Stomach (tissue), 9 donors: ENCODE data around the gene NRP2. TPM values are rescaled to one million over a fixed set of nuclear protein-coding genes. Genes with fewer than 3 reads are reported as not detected.

Source experiments
- DNase-seq, 2 donors: peaks; one replicate each; pipeline versions ENCODE4 v3.0.0 to v3.0.0-alpha.2; 2013 to 2019
- H3K27ac ChIP-seq, 5 donors: fragments of 200-600 bp in 4 of 5; sonication (generic) in 4 of 5; one replicate each; pipeline ENCODE4 v1.5.1; 2013 to 2019; ENCODE audit warnings: mild to moderate bottlenecking in 1 of 5, moderate library complexity in 1 of 5
- H3K27me3 ChIP-seq, 3 donors: fragments of 200-600 bp; sonication (generic); one replicate each; pipeline ENCODE4 v1.5.1; 2017 to 2019; ENCODE audit warnings: mixed run types in 1 of 3
- H3K36me3 ChIP-seq, 4 donors: fragments of 200-600 bp; sonication (generic); 1 replicate in 3 of 4; 2 replicates in 1 of 4; pipeline ENCODE4 v1.5.1; 2016 to 2019
- H3K4me1 ChIP-seq, 4 donors: fragments of 200-600 bp; sonication (generic); one replicate each; pipeline ENCODE4 v1.5.1; 2016 to 2019
- H3K4me3 ChIP-seq, 4 donors: fragments of 200-600 bp; sonication (generic) in 3 of 4; one replicate each; pipeline ENCODE4 v1.5.1; 2016 to 2019; ENCODE audit warnings: mild to moderate bottlenecking in 1 of 4
- H3K9me3 ChIP-seq, 4 donors: fragments of 200-600 bp; sonication (generic); one replicate each; pipeline ENCODE4 v1.5.1; 2016 to 2019
- EP300 ChIP-seq: sonication (generic); formaldehyde crosslinking; IDR thresholded peaks from one replicate; pipeline ENCODE4 v1.6.1; 2017; ENCODE audit warnings: antibody characterized with exemption
- POLR2A ChIP-seq, 4 donors: fragments of 450-650 bp; IDR thresholded peaks; one replicate each; pipeline ENCODE4 v1.6.1; 2016; ENCODE audit warnings: antibody characterized with exemption in 4 of 4, control low read depth in 2 of 4, mild to moderate bottlenecking in 1 of 4, moderate library complexity in 1 of 4
- POLR2AphosphoS5 ChIP-seq, 3 donors: sonication (generic); formaldehyde crosslinking; IDR thresholded peaks; one replicate each; pipeline ENCODE4 v1.6.1; 2016; ENCODE audit warnings: antibody characterized with exemption in 3 of 3
- WGBS, 5 donors: extraction: QIAGEN DNeasy Blood & Tissue Kit in 3 of 5; methylation state at CpG; one replicate each; pipeline versions ENCODE4 v1.1.5 to v1.1.7; 2013 to 2018; 5-methylcytosine and 5-hydroxymethylcytosine counted together
- intact Hi-C: fragments of 100-400 bp; cut with DNase I; formaldehyde crosslinking; loops from one replicate; pipeline ENCODE4 v1.15.1; 2023; ENCODE audit warnings: low total_unique reads
- polyA plus RNA-seq, 3 donors: library from polyadenylated mRNA; stranded (reverse); fragments of 200-250 nt; gene quantifications; one replicate each; pipeline ENCODE4 v1.2.3, GENCODE V29; 2013
- total RNA-seq, 5 donors: library from RNA; depleted of rRNA; stranded (reverse); fragments of >200 nt; gene quantifications; one replicate each; pipeline versions ENCODE4 v1.1.0 to v1.2.3, GENCODE V29; 2014 to 2016
- TF ChIP-seq, protein P1 (sequence below), 7 experiments: fragments of 450-650 bp in 4 of 7; fragments of 200-600 bp in 3 of 7; sonication (generic) in 3 of 7; IDR thresholded peaks; one replicate each; pipeline ENCODE4 v1.5.1; 2016 to 2019; ENCODE audit warnings: antibody characterized with exemption in 7 of 7, control low read depth in 2 of 7, mild to moderate bottlenecking in 1 of 7
- donor health status: healthy with polysubstance abuse.
- donor health status: Bipolar disorder and iron deficiency.
- donor health status: healthy.

Gene NRP2
- total and polyA plus RNA-seq, 8 donors, result 0.92 to 166 (median 31.6) TPM

DNA sequence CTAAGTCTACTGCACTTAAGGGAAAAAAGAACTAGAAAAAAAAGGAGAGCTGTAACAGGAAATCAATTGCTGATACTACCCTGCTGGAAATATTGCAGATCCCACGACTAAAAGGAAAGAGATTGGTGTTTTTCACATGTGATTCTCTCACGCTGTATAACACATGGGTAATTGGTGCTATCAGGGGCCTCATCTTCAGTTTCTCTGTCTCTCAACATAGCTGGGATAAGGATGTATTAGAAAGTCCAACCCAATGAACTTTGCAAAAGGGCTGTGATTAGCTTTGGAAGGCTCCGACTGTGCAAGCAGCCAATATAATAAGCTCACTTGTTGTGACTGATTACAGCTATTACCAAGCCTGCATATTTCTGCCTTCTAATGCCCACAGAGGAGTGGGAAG, 133.4 kb downstream of the NRP2 start:
- intact Hi-C loops, result no loop called here
- Histone ChIP-seq H3K4me3 (no peak overlapping the region), H3K9me3 (no peaks in the 10 kb centered on the region), H3K4me1 (peaks cover 0 to 8% (median 0%) of the 10 kb centered on the region in 4 donors), H3K36me3 (no peaks in the 10 kb centered on the region), H3K27me3 (no peaks in the 10 kb centered on the region), H3K27ac (no peak overlapping the region)
- DNase-seq, result no peak
- TF ChIP-seq, protein P1, sequence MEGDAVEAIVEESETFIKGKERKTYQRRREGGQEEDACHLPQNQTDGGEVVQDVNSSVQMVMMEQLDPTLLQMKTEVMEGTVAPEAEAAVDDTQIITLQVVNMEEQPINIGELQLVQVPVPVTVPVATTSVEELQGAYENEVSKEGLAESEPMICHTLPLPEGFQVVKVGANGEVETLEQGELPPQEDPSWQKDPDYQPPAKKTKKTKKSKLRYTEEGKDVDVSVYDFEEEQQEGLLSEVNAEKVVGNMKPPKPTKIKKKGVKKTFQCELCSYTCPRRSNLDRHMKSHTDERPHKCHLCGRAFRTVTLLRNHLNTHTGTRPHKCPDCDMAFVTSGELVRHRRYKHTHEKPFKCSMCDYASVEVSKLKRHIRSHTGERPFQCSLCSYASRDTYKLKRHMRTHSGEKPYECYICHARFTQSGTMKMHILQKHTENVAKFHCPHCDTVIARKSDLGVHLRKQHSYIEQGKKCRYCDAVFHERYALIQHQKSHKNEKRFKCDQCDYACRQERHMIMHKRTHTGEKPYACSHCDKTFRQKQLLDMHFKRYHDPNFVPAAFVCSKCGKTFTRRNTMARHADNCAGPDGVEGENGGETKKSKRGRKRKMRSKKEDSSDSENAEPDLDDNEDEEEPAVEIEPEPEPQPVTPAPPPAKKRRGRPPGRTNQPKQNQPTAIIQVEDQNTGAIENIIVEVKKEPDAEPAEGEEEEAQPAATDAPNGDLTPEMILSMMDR (IDR thresholded peaks at IDR 0.05), result no peak
- TF ChIP-seq POLR2A (IDR thresholded peaks at IDR 0.05) (no peak), POLR2AphosphoS5 (IDR thresholded peaks at IDR 0.05) (no peak)
- 49 to 64% (median 61%) methylated on average over 3 of the region's 3 CpGs for whole genome bisulfite sequencing, 5 donors

DNA sequence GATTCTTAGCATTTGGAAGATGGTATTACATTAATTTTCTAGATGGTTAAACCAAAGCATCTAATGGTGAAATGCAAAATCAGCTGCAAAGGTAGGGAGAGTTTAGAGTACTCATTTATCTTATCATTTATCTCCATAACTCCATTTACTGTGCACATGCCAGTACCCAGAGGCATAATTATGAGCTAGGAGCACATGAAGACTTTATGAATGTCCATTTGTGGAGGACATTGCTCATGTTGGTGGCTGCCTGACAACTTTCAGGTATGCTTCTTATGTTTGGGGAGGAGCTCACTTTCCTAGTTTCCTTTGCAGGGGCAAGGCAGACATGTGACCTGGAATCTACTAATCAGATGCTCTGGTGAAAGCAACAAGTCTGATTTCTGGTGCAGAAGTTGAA, 134.0 kb downstream of the NRP2 start:
- Histone ChIP-seq H3K36me3 (no peaks in the 10 kb centered on the region), H3K4me3 (no peak overlapping the region), H3K9me3 (no peaks in the 10 kb centered on the region), H3K27ac (no peak overlapping the region), H3K27me3 (no peaks in the 10 kb centered on the region), H3K4me1 (peaks cover 0 to 8% (median 0%) of the 10 kb centered on the region in 4 donors)
- intact Hi-C loops, result no loop called here
- TF ChIP-seq, protein P1 (IDR thresholded peaks at IDR 0.05), result no peak
- TF ChIP-seq POLR2A (IDR thresholded peaks at IDR 0.05) (no peak), POLR2AphosphoS5 (IDR thresholded peaks at IDR 0.05) (no peak), EP300 (no peak)
- DNase-seq, result no peak

DNA sequence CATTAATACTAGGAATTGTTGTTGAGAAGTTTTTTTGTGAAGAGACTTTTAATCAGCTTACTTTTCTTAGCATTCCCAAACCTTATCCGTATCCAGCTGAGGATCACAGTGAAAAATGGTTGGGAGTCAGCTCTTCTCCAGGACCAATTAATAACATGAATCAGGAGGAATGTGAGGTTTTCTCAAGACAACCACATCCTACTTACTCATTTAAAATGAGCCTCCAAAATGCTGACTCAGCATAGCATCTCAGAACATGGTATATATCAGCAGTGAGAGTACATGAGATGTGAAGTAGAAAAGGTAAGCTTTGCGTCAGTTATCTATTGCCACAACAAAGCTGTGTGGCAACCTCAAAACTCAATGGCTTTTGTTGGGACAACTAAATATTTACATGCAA, 140.3 kb downstream of the NRP2 start:
- 91 to 96% (median 94%) methylated on average over 2 of the region's 2 CpGs for WGBS, 5 donors
- H3K9me3 ChIP-seq, result peaks cover 0 to 6% (median 0%) of the 10 kb centered on the region in 4 donors
- TF ChIP-seq POLR2AphosphoS5 (IDR thresholded peaks at IDR 0.05) (no peak), EP300 (no peak), POLR2A (IDR thresholded peaks at IDR 0.05) (no peak)
- TF ChIP-seq, protein P1 (IDR thresholded peaks at IDR 0.05), result no peak
- H3K4me1 ChIP-seq, result no peaks in the 10 kb centered on the region
- no peak for DNase-seq
- no peaks in the 10 kb centered on the region for H3K36me3 ChIP-seq
- intact Hi-C loops, result no loop called here
- no peak overlapping the region for H3K4me3 ChIP-seq
- H3K27ac ChIP-seq, result no peak overlapping the region
- no peaks in the 10 kb centered on the region for H3K27me3 ChIP-seq

DNA sequence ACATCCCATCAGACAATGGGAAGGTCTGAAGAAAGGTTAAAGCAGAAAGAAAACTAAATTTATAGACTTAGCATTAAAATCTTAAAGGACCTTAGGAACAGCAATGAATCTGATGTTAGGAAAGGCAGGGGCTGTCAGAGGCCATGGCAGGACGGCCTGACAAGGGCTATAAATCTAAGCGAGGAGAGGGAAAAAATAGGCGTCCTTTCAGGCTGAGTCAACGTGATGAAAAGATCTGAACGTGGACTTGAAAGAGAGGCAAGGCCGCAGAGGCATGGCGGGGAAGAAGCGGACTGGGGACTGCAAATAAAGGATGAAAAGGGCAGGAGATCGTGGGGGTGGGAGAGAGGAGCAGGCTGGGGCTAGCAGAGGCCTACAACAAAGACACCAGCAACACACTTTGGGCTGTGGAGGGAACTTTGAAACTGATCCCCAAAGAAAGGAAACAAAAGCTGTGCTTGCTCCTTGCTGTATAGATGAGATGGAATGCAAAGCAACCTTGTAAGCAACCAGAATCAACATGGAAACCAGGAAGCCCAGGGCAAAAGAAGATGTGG, 145.6 kb downstream of the NRP2 start:
- no peaks in the 10 kb centered on the region for H3K36me3 ChIP-seq
- intact Hi-C loops, result no loop called here
- WGBS, 5 donors, result 76 to 90% (median 82%) methylated on average over 9 of the region's 9 CpGs

More for the DNA sequence above, 145.6 kb downstream of the NRP2 start:
- Histone ChIP-seq H3K9me3 (peaks cover 0 to 6% (median 0%) of the 10 kb centered on the region in 4 donors), H3K4me1 (no peaks in the 10 kb centered on the region), H3K4me3 (no peak overlapping the region), H3K27me3 (no peaks in the 10 kb centered on the region), H3K27ac (no peak overlapping the region)
- TF ChIP-seq, protein P1 (IDR thresholded peaks at IDR 0.05), result no peak
- no peak for TF ChIP-seq POLR2A (IDR thresholded peaks at IDR 0.05)
- no peak for TF ChIP-seq POLR2AphosphoS5 (IDR thresholded peaks at IDR 0.05)
- TF ChIP-seq EP300, result no peak
- DNase-seq, result no peak
